CD4-positive, alpha-beta T cell (primary cell): ENCODE results near the gene ENDOG. TPM values are rescaled to one million over a fixed set of nuclear protein-coding genes. Genes with fewer than 3 reads are reported as not detected.
A peak's percentile ranks its signal among the peaks of the same experiment; 100 is the strongest.

Source experiments
- ATAC-seq: fragments of 200-7000 bp; cut with Tn5 transposase; one replicate; pipeline ENCODE4 v1.10.0; 2022; ENCODE audit warnings: mild to moderate bottlenecking; ENCODE audit not compliant: poor library complexity
- CTCF ChIA-PET: fragments of 350-600 bp; sonication (Branson Sonifier 250); formaldehyde crosslinking; loops from one replicate; lab custom pipeline; 2021; ENCODE audit warnings: antibody characterized with exemption, inconsistent platforms; lab: Charles Lee
- POLR2A ChIA-PET: fragments of 350-600 bp; sonication (Branson Sonifier 250); formaldehyde crosslinking; loops from one replicate; lab custom pipeline; 2021; ENCODE audit warnings: antibody characterized with exemption, inconsistent platforms; lab: Charles Lee
- DNase-seq, 14 experiments: peaks; one replicate each; pipeline ENCODE4 v3.0.0-alpha.2; 2013 to 2020; ENCODE audit warnings: mixed read lengths in 2 of 14
- H3K27ac ChIP-seq, 2 donors: one replicate each; pipeline versions ENCODE4 v1.5.1 to v1.7.0; 2013; ENCODE audit warnings: low read length in 2 of 2, low read depth in 1 of 2, mild to moderate bottlenecking in 1 of 2
- H3K27me3 ChIP-seq, 2 experiments: 1 replicate in 1 of 2; 2 replicates in 1 of 2; pipeline versions ENCODE4 v1.6.1 to v1.7.0; 2013; ENCODE audit warnings: low read length in 2 of 2, control low read depth in 1 of 2, mild to moderate bottlenecking in 1 of 2, moderate library complexity in 1 of 2; ENCODE audit not compliant: insufficient read depth in 2 of 2, control insufficient read depth in 1 of 2
- H3K36me3 ChIP-seq: one replicate; pipeline ENCODE4 v1.6.1; 2013; ENCODE audit warnings: low read length, control low read depth; ENCODE audit not compliant: insufficient read depth
- H3K4me1 ChIP-seq: one replicate; pipeline ENCODE4 v1.6.1; 2013; ENCODE audit warnings: low read length, control low read depth; ENCODE audit not compliant: insufficient read depth
- H3K4me3 ChIP-seq: one replicate; pipeline ENCODE4 v1.5.1; 2013; ENCODE audit warnings: mild to moderate bottlenecking, low read length, moderate library complexity
- H3K9me3 ChIP-seq, 2 experiments: 1 replicate in 1 of 2; 2 replicates in 1 of 2; pipeline versions ENCODE4 v1.6.1 to v1.7.0; 2013; ENCODE audit warnings: low read length in 2 of 2, mild to moderate bottlenecking in 2 of 2, control low read depth in 1 of 2, moderate library complexity in 1 of 2; ENCODE audit not compliant: control insufficient read depth in 1 of 2, insufficient read depth in 1 of 2
- H3K27ac Mint-ChIP-seq: one replicate; pipeline ENCODE4 v1.8.0; 2020; ENCODE audit warnings: mixed read lengths
- H3K27me3 Mint-ChIP-seq: one replicate; pipeline ENCODE4 v1.8.0; 2021; ENCODE audit warnings: mixed read lengths
- H3K36me3 Mint-ChIP-seq: one replicate; pipeline ENCODE4 v1.8.0; 2021; ENCODE audit warnings: low read depth, mixed read lengths
- H3K4me1 Mint-ChIP-seq: one replicate; pipeline ENCODE4 v1.8.0; 2021; ENCODE audit warnings: low read depth, mixed read lengths
- H3K4me3 Mint-ChIP-seq: one replicate; pipeline ENCODE4 v1.8.0; 2020; ENCODE audit warnings: mild to moderate bottlenecking, mixed read lengths
- H3K9me3 Mint-ChIP-seq: one replicate; pipeline ENCODE4 v1.8.0; 2020; ENCODE audit warnings: mixed read lengths
- intact Hi-C, 2 experiments: fragments of 100-400 bp; cut with DNase I in 1 of 2; cut with micrococcal nuclease in 1 of 2; formaldehyde crosslinking; loops; one replicate each; pipeline versions ENCODE4 v1.15.1 to v1.9.0; 2023 to 2025; cut with DNase I, micrococcal nuclease
- total RNA-seq, 174 experiments: library from RNA in 2 of 174; stranded (reverse) in 2 of 174; gene quantifications; one replicate each; pipeline ENCODE4 v1.2.3 and lab custom pipeline; 2021 to 2026
- TF ChIP-seq, protein P1 (sequence below): fragments of 200-600 bp; IDR thresholded peaks from one replicate; pipeline ENCODE4 v1.8.0; 2022; ENCODE audit warnings: antibody characterized with exemption, mild to moderate bottlenecking

Gene ENDOG
- total RNA-seq, 2 experiments from 2014 or later = 3.2 to 3.7 TPM

DNA sequence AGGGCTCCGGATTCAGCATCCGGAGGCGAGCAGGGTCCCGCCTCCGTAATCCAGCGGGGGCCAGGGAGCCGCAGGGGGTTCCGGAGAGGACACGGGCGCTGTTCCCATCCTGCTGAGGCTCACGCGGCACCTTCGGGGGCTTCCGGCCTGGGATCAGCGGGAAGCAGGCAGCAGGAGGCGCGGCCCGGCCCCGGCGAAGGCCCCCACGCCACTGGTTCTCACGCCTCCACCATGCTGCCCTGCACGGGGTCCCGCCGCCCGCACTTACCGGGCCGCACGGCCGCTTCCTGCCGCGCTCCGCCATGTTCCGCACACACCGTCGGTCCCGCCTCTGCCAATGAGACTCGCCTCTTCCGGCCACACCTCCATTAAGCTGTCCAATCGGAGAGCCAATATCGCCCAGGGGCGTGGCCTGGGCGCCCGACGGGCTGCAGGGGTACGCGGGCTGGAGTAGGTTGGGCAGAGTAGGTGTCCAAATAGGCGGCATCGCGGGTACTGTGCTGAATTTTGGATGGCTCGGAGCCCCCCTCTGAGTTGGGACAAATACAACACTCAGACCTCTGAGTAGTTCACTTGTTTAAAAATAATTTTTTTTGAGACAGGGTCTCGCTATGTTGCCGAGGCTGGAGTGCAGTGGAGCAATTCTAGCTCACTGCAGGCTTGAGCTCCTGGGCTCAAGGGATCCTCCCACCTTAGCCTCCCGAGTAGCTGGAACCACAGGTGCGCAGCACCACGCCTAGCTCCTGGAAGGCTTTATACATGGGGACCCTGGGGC, 11.4 kb downstream of the ENDOG start, which contains the start of gene SPOUT1:
TSS of gene SPOUT1 (minus strand) at position 318 of the 775 bp plus-strand sequence. CDS start at position 304, 14 bp downstream.
- peaks cover 21% of the 10 kb centered on the region for H3K4me1 ChIP-seq
- H3K9me3 Mint-ChIP-seq = no peaks in the 10 kb centered on the region
- intact Hi-C loops = loop anchor here (1.0 to 5.0 kb wide), 2 partner anchors 11 to 42 kb away; partner anchors contain the start of genes ENDOG (in 2 of the 2) and TBC1D13 (in 1 of the 2)
- H3K27me3 ChIP-seq = no peaks in the 10 kb centered on the region
- no peaks in the 10 kb centered on the region for H3K27me3 Mint-ChIP-seq
- H3K27ac ChIP-seq = peak within 1 kb of the TSS; percentile 49 to 54
- POLR2A ChIA-PET = interaction anchor here (0.5 to 1.7 kb wide), 14 partner anchors 10 to 796 kb away, joined by 3 to 61 read pairs (median 4); partner anchors contain the start of genes DOLPP1, ENDOG, KYAT1 and MIGA2
- CTCF ChIA-PET = interaction anchor here (5.1 kb wide), 1 partner anchor 11 kb away, joined by 44 read pairs; the partner anchor contains the start of gene ENDOG
- H3K36me3 ChIP-seq = peaks cover 30% of the 10 kb centered on the region
- peak within 1 kb of the TSS; percentile 94 for H3K4me3 ChIP-seq
- H3K36me3 Mint-ChIP-seq = peaks cover 54% of the 10 kb centered on the region
- ATAC-seq = peak; percentile 98
- peak; percentile 84 to 96 (median 92) for DNase-seq
- peaks cover 19% of the 10 kb centered on the region for H3K4me1 Mint-ChIP-seq
- peak within 1 kb of the TSS; percentile 87 for H3K27ac Mint-ChIP-seq
- TF ChIP-seq, protein P1, sequence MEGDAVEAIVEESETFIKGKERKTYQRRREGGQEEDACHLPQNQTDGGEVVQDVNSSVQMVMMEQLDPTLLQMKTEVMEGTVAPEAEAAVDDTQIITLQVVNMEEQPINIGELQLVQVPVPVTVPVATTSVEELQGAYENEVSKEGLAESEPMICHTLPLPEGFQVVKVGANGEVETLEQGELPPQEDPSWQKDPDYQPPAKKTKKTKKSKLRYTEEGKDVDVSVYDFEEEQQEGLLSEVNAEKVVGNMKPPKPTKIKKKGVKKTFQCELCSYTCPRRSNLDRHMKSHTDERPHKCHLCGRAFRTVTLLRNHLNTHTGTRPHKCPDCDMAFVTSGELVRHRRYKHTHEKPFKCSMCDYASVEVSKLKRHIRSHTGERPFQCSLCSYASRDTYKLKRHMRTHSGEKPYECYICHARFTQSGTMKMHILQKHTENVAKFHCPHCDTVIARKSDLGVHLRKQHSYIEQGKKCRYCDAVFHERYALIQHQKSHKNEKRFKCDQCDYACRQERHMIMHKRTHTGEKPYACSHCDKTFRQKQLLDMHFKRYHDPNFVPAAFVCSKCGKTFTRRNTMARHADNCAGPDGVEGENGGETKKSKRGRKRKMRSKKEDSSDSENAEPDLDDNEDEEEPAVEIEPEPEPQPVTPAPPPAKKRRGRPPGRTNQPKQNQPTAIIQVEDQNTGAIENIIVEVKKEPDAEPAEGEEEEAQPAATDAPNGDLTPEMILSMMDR = no peak
- peak within 1 kb of the TSS; percentile 99 for H3K4me3 Mint-ChIP-seq
- no peaks in the 10 kb centered on the region for H3K9me3 ChIP-seq

DNA sequence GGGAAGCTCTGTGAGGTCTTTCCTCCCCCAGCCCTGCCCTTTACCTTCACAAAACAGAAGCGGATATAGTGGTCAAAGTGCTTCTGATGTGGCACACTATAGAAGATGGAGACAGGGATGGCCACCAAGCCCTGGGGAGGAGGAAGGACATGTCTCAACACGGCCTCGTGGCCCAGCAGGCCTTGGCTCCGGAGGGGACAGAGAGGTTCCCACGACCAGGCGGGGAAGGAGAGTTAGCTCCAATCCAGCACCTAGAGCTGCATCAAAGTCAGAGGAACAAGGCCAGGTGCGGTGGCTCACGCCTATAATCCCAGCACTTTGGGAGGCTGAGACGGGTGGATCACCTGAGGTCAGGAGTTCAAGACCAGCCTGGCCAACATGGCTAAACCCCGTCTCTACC, 15.4 kb downstream of the ENDOG start:
- Mint-ChIP-seq H3K9me3 (no peaks in the 10 kb centered on the region), H3K4me1 (peaks cover 15% of the 10 kb centered on the region), H3K27me3 (no peaks in the 10 kb centered on the region), H3K4me3 (no peak overlapping the region), H3K27ac (no peak overlapping the region), H3K36me3 (peaks cover 23% of the 10 kb centered on the region)
- intact Hi-C loops = no loop called here
- no peak overlapping the region for H3K4me3 ChIP-seq
- no peak overlapping the region for H3K27ac ChIP-seq
- ChIA-PET POLR2A (no interaction called here), CTCF (no interaction called here)
- H3K4me1 ChIP-seq = peaks cover 14% of the 10 kb centered on the region
- H3K9me3 ChIP-seq = no peaks in the 10 kb centered on the region
- H3K36me3 ChIP-seq = peaks cover 29% of the 10 kb centered on the region
- DNase-seq (no peak), ATAC-seq (no peak)
- TF ChIP-seq, protein P1 = no peak
- no peaks in the 10 kb centered on the region for H3K27me3 ChIP-seq

DNA sequence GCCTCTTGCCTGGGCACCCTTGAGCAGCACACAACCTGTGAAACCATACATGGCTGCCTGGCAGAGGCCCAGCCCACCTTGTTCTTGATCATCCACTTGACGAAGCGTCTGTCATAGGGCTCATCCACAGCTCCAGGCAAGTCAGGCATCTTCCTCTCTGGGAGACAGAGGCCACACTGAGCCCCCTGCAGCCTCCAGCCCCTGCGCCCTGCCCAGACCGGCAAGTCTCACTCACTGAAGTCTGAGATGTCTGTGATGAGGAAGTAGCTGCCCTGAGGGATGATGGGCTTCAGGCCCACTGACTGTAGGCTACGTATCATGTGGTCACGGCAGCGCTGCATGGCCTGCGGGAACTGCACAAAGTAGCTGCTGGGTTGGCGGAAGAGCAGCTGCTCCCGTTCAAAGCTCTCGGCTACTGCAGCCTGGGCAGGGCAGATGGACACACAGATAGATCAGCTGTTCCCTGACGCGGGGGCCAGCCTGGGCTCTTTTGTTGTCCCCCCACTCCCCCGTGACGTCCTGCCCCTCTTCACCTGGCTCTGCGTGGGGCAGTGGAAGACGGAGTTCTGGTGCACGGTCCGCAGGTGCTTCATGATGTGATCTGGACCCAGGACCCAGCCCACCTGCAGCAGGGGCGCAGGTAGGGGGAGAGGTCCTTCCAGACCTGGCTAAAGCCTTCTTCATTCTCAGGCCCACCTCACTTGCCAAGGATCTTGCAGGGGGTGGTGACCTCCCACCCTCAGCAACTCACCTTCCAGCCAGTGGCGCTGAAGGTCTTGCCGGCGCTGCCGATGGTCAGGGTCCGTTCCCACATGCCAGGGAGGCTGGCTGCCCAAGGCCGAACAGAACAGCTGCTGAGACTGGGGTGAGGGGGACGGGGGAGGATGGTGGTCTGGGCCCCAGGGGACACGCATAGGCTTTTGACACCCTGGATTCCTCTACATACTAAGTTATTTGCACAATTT, 17.2 kb downstream of the ENDOG start:
- ChIA-PET POLR2A (no interaction called here), CTCF (no interaction called here)
- intact Hi-C loops = no loop called here

More for the DNA sequence above, 17.2 kb downstream of the ENDOG start:
- H3K4me1 Mint-ChIP-seq = no peaks in the 10 kb centered on the region
- H3K9me3 ChIP-seq = no peaks in the 10 kb centered on the region
- H3K27me3 Mint-ChIP-seq = no peaks in the 10 kb centered on the region
- H3K36me3 Mint-ChIP-seq = peaks cover 15% of the 10 kb centered on the region
- no peaks in the 10 kb centered on the region for H3K9me3 Mint-ChIP-seq
- H3K4me1 ChIP-seq = no peaks in the 10 kb centered on the region
- no peak overlapping the region for H3K27ac ChIP-seq
- ATAC-seq (no peak), DNase-seq (no peak)
- no peaks in the 10 kb centered on the region for H3K27me3 ChIP-seq
- no peak overlapping the region for H3K4me3 Mint-ChIP-seq
- H3K4me3 ChIP-seq = no peak overlapping the region
- TF ChIP-seq, protein P1 = no peak
- H3K36me3 ChIP-seq = peaks cover 29% of the 10 kb centered on the region
- H3K27ac Mint-ChIP-seq = no peak overlapping the region
